Activated naive CD4-positive, alpha-beta T cell treated with anti-CD3 and anti-CD28 coated beads for 36 hours (primary cell): ENCODE measurements around the gene MICAL2. TPM values are rescaled to one million over a fixed set of nuclear protein-coding genes. Genes with fewer than 3 reads are reported as not detected.

ENCODE experiments used
- CTCF ChIA-PET: fragments of 350-600 bp; sonication (Branson Sonifier 250); formaldehyde crosslinking; loops from one replicate; lab custom pipeline; 2021; ENCODE audit warnings: antibody characterized with exemption; lab: Charles Lee
- DNase-seq: peaks from one replicate; pipeline ENCODE4 v3.0.0-alpha.2; 2020
- H3K27ac Mint-ChIP-seq: one replicate; pipeline ENCODE4 v1.8.0; 2021; ENCODE audit warnings: mild to moderate bottlenecking, mixed read lengths
- H3K27me3 Mint-ChIP-seq: one replicate; pipeline ENCODE4 v1.8.0; 2021; ENCODE audit warnings: low read depth, mixed read lengths
- H3K36me3 Mint-ChIP-seq: one replicate; pipeline ENCODE4 v1.8.0; 2021; ENCODE audit warnings: low read depth, mixed read lengths
- H3K4me1 Mint-ChIP-seq: one replicate; pipeline ENCODE4 v1.8.0; 2021; ENCODE audit warnings: low read depth, mixed read lengths
- H3K4me3 Mint-ChIP-seq: one replicate; pipeline ENCODE4 v1.8.0; 2021; ENCODE audit warnings: mild to moderate bottlenecking, moderate library complexity, mixed read lengths
- H3K9me3 Mint-ChIP-seq: one replicate; pipeline ENCODE4 v1.8.0; 2021; ENCODE audit warnings: mixed read lengths
- intact Hi-C: fragments of 100-400 bp; cut with micrococcal nuclease; formaldehyde crosslinking; loops from one replicate; pipeline ENCODE4 v1.15.1; 2023
- total RNA-seq, 2 experiments: library from RNA; stranded (reverse); gene quantifications; one replicate each; pipeline ENCODE4 v1.2.3, GENCODE V29; 2021

The MICAL2 gene
- total RNA-seq, 2 experiments from 2014 or later, result 48.7 to 54.6 TPM

DNA sequence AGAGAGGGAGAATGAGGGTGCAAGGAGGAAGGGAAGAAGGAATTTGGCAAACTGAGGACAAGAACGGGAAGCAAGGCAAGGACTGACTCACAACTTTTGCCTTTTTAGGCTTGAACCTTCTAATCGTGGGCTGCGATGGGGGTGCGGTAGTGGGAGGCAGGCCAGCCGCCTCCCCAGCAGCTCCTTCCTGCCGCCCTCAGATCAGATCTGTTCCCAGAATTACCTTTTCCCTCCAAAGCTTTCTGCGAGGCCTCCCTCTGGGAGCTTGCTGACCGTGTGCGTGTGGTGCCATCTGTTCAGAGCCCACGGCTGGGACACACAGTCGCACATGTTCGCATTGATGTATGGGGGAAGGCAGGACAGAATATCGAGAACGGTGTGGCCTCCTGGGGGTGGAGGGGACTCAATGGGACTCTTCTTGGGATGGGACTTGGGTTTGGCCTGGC is 180.1 kb downstream of the MICAL2 start:
- CTCF ChIA-PET, result interaction anchor here (1.0 to 15.9 kb wide), 7 partner anchors 10 to 602 kb away, joined by 3 to 417 read pairs (median 4); no protein-coding TSS in a partner anchor
- no peaks in the 10 kb centered on the region for H3K36me3 Mint-ChIP-seq
- peaks cover 7% of the 10 kb centered on the region for H3K4me1 Mint-ChIP-seq
- no peak overlapping the region for H3K27ac Mint-ChIP-seq
- intact Hi-C loops, result no loop called here
- no peaks in the 10 kb centered on the region for H3K9me3 Mint-ChIP-seq
- H3K4me3 Mint-ChIP-seq, result no peak overlapping the region
- no peak for DNase-seq
- no peaks in the 10 kb centered on the region for H3K27me3 Mint-ChIP-seq

DNA sequence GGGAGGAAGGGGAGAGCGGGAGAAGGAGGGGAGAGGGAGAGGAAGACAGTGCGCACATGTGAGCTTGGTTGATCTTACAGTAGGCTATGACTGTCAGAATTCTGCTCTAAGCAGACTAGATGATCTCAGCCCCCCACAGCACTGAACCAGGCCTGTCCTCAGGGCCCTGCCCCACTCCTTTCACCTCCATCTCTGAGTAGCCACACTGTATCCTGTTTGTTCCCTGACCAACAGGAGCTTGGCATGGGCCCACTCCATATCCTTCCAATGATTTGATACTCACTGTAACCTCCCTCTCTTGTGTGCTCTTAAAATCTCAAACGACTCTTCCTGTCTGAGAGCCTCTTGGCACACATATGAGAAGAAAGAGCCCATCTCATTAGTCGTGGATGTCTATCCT is 180.9 kb downstream of the MICAL2 start:
- Mint-ChIP-seq H3K36me3 (no peaks in the 10 kb centered on the region), H3K27me3 (no peaks in the 10 kb centered on the region), H3K4me1 (peaks cover 7% of the 10 kb centered on the region), H3K4me3 (no peak overlapping the region), H3K27ac (no peak overlapping the region), H3K9me3 (no peaks in the 10 kb centered on the region)
- intact Hi-C loops, result no loop called here
- no peak for DNase-seq
- CTCF ChIA-PET, result interaction anchor here (0.7 to 2.4 kb wide), 7 partner anchors 10 to 600 kb away, joined by 3 to 9 read pairs (median 3); no protein-coding TSS in a partner anchor

DNA sequence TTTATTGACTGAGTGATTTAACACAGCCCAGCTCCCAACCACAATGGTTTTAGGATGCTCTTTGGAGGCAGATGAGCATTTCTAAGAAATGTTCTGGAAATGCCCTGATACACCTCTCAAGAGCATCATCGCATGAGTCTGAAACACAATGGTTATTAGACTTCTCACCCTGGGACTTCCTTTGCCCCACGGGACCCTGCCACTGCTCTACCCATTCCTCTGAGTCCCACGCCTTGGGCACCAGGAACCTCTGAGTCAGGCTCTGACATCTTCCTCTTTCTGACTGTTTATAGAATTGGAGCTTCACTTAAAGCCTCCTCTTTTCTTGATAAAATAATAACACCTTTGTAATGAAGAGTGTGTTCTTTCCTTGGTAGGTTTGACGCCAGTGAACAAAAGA is 181.4 kb downstream of the MICAL2 start:
- H3K36me3 Mint-ChIP-seq, result no peaks in the 10 kb centered on the region
- H3K4me1 Mint-ChIP-seq, result peaks cover 7% of the 10 kb centered on the region
- no peaks in the 10 kb centered on the region for H3K27me3 Mint-ChIP-seq
- no peak overlapping the region for H3K27ac Mint-ChIP-seq
- CTCF ChIA-PET, result interaction anchor here (0.7 to 2.4 kb wide), 7 partner anchors 11 to 599 kb away, joined by 3 to 9 read pairs (median 3); no protein-coding TSS in a partner anchor
- DNase-seq, result no peak
- intact Hi-C loops, result no loop called here
- no peak overlapping the region for H3K4me3 Mint-ChIP-seq
- no peaks in the 10 kb centered on the region for H3K9me3 Mint-ChIP-seq

DNA sequence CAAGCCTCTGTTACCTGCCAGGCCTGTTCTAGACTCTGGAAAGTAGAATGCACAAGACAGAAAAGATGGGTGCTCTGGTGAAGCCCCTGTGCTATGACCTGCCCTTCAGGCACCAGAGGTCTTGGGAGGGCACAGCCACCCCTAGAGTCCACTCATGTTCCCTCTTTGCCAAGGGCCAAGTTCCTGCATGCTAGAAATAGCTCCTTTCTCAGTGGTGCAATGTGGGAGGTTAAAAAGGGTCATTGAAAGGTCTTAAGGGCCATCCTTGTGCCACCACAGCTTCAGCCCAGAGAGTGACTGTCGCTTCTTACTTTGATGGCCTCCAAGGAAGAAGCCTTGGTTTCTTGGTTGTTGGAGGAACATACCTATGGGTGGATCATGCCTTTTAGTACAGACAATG is 182.4 kb downstream of the MICAL2 start:
- H3K9me3 Mint-ChIP-seq, result no peaks in the 10 kb centered on the region
- no peak overlapping the region for H3K27ac Mint-ChIP-seq
- no peaks in the 10 kb centered on the region for H3K36me3 Mint-ChIP-seq
- H3K4me3 Mint-ChIP-seq, result no peak overlapping the region
- no peak for DNase-seq
- CTCF ChIA-PET, result interaction anchor here (0.7 to 2.4 kb wide), 7 partner anchors 8 to 597 kb away, joined by 3 to 9 read pairs (median 4); no protein-coding TSS in a partner anchor
- no peaks in the 10 kb centered on the region for H3K27me3 Mint-ChIP-seq
- intact Hi-C loops, result no loop called here
- H3K4me1 Mint-ChIP-seq, result peaks cover 7% of the 10 kb centered on the region

DNA sequence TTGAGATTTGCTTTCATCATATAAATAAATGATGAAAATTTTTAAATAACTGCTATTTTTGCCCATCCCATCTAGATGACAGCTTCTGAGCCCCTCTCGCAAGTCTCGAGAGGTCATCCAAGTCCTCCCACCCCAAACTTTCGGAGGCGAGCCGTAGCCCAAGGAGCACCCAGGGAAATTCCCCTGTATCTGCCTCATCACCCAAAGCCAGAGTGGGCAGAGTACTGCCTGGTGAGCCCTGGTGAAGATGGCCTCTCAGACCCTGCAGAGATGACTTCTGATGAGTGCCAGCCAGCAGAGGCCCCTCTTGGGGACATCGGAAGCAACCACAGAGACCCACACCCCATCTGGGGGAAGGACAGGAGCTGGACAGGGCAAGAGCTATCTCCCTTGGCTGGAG is 183.1 kb downstream of the MICAL2 start:
- no peaks in the 10 kb centered on the region for H3K9me3 Mint-ChIP-seq
- no peak overlapping the region for H3K4me3 Mint-ChIP-seq
- CTCF ChIA-PET, result interaction anchor here (1.5 to 2.1 kb wide), 2 partner anchors 9 to 38 kb away, joined by 4 to 9 read pairs; no protein-coding TSS in a partner anchor
- no peak for DNase-seq
- intact Hi-C loops, result no loop called here
- peaks cover 7% of the 10 kb centered on the region for H3K4me1 Mint-ChIP-seq
- H3K36me3 Mint-ChIP-seq, result no peaks in the 10 kb centered on the region
- H3K27me3 Mint-ChIP-seq, result no peaks in the 10 kb centered on the region
- H3K27ac Mint-ChIP-seq, result no peak overlapping the region

DNA sequence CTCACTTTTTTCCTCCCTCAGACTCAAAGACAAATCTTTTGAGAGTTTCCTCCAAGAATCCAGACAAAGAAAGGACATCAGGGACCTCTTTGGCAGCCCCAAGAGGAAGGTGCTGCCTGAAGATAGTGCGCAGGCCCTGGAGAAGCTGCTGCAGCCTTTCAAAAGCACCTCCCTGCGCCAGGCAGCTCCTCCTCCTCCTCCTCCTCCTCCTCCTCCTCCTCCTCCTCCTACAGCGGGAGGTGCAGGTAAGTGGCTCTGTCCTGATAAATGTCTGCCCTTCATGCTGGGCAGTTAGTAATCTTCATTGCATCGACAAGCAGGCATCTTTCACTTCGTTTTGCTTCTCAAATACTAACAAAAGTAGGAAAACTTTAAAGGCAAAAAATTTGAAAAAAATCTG is 184.2 kb downstream of the MICAL2 start:
- CTCF ChIA-PET, result interaction anchor here (3.2 kb wide), 1 partner anchor 13 kb away, joined by 12 read pairs; no protein-coding TSS in a partner anchor
- DNase-seq, result no peak
- Mint-ChIP-seq H3K4me1 (peaks cover 7% of the 10 kb centered on the region), H3K27ac (no peak overlapping the region), H3K4me3 (no peak overlapping the region), H3K36me3 (no peaks in the 10 kb centered on the region), H3K27me3 (no peaks in the 10 kb centered on the region), H3K9me3 (peaks cover 8% of the 10 kb centered on the region)
- intact Hi-C loops, result no loop called here

DNA sequence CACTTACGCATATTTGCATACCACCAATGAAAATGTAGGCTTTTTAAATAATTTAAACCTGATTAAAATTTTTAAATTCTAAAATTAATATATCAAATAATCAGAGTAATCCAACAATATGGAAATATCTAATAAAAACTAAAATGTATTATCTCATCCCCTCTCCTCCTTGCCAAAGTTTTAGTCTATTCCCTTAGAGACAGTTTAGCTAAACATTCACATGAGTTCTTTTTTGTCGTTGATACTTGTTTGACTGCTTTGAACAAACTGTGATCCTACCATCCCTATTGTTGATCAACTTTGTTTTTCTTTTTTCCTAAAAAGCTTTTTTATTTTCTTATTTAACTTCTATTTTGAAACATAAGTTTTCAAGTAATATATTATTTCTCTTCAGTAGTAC is 185.6 kb downstream of the MICAL2 start:
- Mint-ChIP-seq H3K27me3 (no peaks in the 10 kb centered on the region), H3K4me3 (no peak overlapping the region), H3K9me3 (peaks cover 9% of the 10 kb centered on the region), H3K4me1 (no peaks in the 10 kb centered on the region), H3K27ac (no peak overlapping the region), H3K36me3 (no peaks in the 10 kb centered on the region)
- intact Hi-C loops, result no loop called here
- CTCF ChIA-PET, result interaction anchor here (0.5 to 3.2 kb wide), 5 partner anchors 12 to 319 kb away, joined by 3 to 12 read pairs (median 4); no protein-coding TSS in a partner anchor
- DNase-seq, result no peak

DNA sequence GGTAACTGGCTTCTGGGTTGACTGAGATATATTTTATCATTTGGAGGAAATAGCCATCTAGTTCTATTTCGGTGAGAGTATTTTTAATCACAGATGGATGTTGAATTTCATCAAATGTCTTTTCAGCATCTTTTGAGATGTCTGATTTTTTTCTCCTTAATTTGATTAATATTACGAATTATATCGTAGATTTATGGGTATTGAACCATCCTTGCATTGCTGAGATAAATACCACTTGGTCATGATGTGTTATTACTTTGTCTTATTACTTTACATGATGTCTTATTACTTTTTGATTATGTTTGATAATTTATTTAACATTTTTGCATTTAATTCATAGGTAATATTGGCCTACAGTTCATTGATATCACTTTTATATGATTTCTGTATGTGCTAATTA is 188.2 kb downstream of the MICAL2 start:
- CTCF ChIA-PET, result no interaction called here

DNA sequence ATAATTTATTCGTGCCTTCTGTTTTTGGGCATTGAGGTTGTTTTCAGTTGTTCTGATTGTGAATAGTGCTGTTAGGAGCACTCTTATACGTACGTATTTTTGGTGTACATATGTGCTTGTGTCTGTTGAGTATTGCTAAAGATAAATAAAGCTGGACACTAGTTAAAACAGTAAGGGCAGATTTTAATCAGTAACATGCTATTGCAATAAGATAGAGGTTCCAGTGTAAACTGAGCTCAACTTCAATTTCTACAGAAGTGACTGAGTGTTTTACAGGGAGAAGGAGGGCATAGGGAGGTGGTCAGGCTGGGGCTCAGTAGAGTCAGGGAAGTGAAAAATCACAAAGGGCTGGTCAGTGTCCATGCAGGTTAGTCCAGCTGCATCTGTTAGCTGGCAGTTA is 191.0 kb downstream of the MICAL2 start:
- peaks cover 9% of the 10 kb centered on the region for H3K9me3 Mint-ChIP-seq
- H3K27ac Mint-ChIP-seq, result no peak overlapping the region
- intact Hi-C loops, result no loop called here
- H3K27me3 Mint-ChIP-seq, result no peaks in the 10 kb centered on the region
- H3K4me1 Mint-ChIP-seq, result no peaks in the 10 kb centered on the region
- no peak for DNase-seq
- H3K36me3 Mint-ChIP-seq, result no peaks in the 10 kb centered on the region
- no peak overlapping the region for H3K4me3 Mint-ChIP-seq
- CTCF ChIA-PET, result interaction anchor here (1.0 to 1.5 kb wide), 2 partner anchors 13 to 30 kb away, joined by 3 to 4 read pairs; no protein-coding TSS in a partner anchor

More for the DNA sequence above, 188.2 kb downstream of the MICAL2 start:
- H3K4me1 Mint-ChIP-seq, result no peaks in the 10 kb centered on the region
- intact Hi-C loops, result no loop called here
- DNase-seq, result no peak
- no peak overlapping the region for H3K4me3 Mint-ChIP-seq
- no peaks in the 10 kb centered on the region for H3K36me3 Mint-ChIP-seq
- no peak overlapping the region for H3K27ac Mint-ChIP-seq
- peaks cover 9% of the 10 kb centered on the region for H3K9me3 Mint-ChIP-seq
- no peaks in the 10 kb centered on the region for H3K27me3 Mint-ChIP-seq

DNA sequence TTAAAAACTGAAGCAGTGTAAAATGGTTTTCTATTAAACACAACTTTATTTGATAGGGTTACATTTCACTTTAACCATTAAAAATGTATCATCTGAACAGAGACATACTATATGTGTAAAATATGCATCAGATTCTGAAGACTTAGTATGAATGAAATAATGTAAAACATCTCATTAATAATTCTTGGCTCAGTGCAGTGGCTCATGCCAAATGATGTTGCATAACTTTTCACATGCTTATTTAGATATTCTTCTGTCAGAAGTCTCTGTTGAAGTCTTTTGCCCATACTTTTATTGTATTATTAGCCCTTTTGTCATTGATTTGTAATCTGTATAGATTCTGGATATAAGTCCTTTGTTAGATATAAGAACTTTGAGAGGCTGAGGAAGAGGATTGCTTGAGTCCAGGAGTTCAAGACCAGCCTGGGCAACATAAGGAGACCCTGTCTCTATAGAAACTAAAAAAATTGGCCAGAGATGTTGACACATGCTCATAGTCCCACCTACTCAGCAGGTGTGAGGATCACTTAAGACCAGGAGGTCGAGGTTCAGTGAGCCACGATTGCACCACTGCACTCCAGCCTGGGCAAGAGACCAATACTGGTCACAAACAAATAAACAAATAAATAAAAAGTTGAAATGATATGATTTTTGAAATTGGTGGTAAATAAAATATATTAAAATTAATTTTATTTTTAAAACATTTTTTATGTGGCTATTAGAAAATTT is 193.2 kb downstream of the MICAL2 start:
- Mint-ChIP-seq H3K9me3 (peaks cover 9% of the 10 kb centered on the region), H3K4me1 (no peaks in the 10 kb centered on the region), H3K27me3 (peaks cover 2% of the 10 kb centered on the region), H3K27ac (no peak overlapping the region), H3K36me3 (no peaks in the 10 kb centered on the region), H3K4me3 (no peak overlapping the region)
- CTCF ChIA-PET, result interaction anchor here (0.7 kb wide), 1 partner anchor 12 kb away, joined by 3 read pairs; no protein-coding TSS in a partner anchor
- intact Hi-C loops, result no loop called here
- no peak for DNase-seq

DNA sequence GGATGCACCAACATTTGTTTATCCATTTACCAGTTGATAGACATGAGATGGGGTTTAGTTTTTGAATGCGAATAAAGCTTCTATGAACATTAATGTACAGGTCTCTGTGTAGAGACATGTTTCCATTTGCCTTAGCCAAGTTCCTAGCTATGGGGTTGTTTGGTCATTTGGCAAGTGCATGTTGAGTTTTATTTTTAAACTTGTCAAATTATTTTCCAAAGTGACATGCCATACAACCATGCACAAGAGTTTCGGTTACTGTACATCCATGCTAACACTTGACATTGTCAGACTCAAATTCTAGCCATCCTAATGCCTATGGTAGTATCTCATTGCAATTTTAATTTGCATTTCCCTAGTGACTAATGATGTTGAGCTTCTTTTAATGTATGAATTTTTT is 196.4 kb downstream of the MICAL2 start:
- Mint-ChIP-seq H3K36me3 (no peaks in the 10 kb centered on the region), H3K9me3 (peaks cover 6% of the 10 kb centered on the region), H3K4me1 (no peaks in the 10 kb centered on the region), H3K27me3 (peaks cover 2% of the 10 kb centered on the region), H3K27ac (no peak overlapping the region), H3K4me3 (no peak overlapping the region)
- DNase-seq, result no peak
- intact Hi-C loops, result no loop called here
- CTCF ChIA-PET, result no interaction called here

DNA sequence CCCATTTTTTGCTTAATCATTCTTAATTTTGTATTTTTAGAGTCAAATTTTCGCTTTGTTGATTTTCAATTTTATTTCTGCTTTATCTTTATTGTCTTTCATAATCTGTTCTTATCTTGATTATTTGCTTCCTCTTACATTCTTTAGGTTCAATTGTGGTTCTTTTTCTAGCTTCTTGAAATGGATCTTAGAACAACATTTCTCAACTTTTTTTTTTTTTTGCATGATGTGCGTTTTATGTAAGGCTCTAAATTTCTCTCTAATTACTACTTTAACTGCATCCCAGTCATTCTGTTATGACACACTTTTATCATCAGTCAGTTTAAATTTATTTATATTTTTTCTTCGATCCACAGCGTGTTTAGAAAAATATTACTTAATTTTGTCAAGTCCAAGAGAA is 201.7 kb downstream of the MICAL2 start:
- intact Hi-C loops, result no loop called here
- H3K9me3 Mint-ChIP-seq, result peaks cover 14% of the 10 kb centered on the region
- peaks cover 1% of the 10 kb centered on the region for H3K36me3 Mint-ChIP-seq
- no peak for DNase-seq
- H3K27ac Mint-ChIP-seq, result no peak overlapping the region
- H3K4me1 Mint-ChIP-seq, result no peaks in the 10 kb centered on the region
- H3K4me3 Mint-ChIP-seq, result no peak overlapping the region
- no peaks in the 10 kb centered on the region for H3K27me3 Mint-ChIP-seq
- CTCF ChIA-PET, result interaction anchor here (1.8 kb wide), 1 partner anchor 19 kb away, joined by 5 read pairs; no protein-coding TSS in a partner anchor
